GM21528 (cell line): ENCODE data around the gene PPOX.

Source experiments
- ATAC-seq: cut with Tn5 transposase; IDR thresholded peaks from one replicate; pipeline ENCODE4 v1.9.1; 2021; ENCODE audit warnings: mild to moderate bottlenecking, moderate library complexity; ENCODE audit not compliant: unreplicated experiment, low FRiP score

The PPOX gene

DNA sequence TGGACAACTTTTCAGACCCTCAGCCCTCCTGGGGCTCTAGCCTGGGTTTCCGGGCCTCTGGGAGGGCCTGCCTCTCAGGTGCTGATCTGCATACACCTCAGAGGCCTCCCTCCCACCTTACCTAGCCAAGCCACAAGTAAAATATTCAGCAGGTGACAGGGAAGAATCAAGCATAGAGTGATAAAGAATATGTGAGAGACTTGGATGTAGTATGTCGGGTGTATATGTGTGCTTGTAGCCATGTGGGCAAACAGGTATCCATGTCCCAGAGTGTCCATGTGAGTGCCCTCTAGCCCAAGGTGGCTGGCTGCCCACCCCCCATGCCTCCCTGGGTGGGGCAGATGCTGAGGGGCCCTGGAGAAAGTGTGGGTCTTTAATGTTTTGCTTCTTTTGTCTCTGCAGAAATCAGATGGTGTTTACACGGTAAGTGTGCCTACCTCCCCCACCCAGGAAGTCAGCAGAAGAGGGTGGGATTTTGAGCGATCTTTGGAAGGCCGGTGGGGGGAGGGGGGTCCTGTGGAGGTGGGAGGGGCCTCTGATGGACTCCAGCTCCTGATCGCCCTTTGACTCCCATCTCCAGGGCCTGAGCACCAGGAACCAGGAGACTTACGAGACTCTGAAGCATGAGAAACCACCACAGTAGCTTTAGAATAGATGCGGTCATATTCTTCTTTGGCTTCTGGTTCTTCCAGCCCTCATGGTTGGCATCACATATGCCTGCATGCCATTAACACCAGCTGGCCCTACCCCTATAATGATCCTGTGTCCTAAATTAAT is 52.3 kb downstream of the PPOX start:
- no peak for ATAC-seq

DNA sequence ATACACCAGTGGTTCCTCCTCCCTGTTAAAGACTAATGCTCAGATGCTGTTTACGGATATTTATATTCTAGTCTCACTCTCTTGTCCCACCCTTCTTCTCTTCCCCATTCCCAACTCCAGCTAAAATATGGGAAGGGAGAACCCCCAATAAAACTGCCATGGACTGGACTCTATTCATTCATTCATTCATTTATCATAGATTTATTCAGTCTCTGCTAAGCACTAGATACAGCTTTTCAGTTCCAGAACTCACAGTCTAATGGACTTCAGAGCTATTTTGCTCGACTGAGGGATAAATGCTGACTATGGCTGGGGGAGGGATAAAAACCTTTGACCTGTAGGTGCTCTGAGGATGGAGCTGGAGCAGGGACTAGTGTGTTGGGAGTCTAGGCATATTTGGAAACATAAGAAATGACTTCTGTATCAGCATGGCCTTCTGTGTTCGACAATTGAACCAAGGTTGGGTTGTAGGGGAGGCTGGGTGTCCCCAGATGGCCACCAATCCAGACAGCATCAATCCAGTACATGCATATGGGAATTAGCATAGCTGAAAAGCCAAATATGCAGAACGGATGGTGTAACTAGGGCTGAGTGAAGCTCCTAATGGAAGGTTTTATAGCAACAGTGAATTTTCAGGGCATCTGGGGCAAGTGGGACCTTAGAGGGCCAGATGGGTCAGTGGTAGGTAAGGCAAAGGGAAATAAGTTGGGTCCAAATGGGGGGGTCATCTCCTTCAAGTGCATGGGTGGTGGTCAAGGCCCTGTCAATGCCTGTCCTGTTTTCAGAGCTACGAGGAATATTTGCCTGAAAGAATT is 53.1 kb downstream of the PPOX start:
- ATAC-seq, result no peak

DNA sequence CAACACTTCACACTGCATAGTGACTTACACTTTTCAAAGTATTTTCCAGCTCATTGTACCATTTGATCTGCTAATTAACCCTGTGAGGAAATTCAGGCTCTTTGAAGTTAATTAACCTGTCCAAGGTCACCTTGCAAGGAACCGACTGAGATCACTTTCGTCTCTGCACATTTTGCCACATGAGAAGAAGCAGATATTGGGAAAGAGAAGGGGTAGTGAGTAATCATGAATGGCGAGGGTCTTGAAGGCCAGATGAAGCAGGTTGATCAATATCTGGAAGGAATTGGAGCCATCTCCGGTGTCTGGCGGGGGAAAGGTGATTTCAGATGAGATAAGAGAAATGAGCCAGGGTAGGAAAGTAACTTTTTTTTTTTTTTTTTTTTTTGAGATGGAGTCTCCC is 53.8 kb downstream of the PPOX start:
- no peak for ATAC-seq
